NT2/D1 (cell line): ENCODE results near the gene BIN1.
A peak's percentile ranks its signal among the peaks of the same experiment; 100 is the strongest.

Experiments
- DNase-seq: peaks from one replicate; pipeline ENCODE4 v3.0.0-alpha.2; 2011; ENCODE audit warnings: low read depth, low spot score
- H3K27me3 ChIP-seq: 2 replicates; pipeline ENCODE4 v1.6.0; 2011; ENCODE audit warnings: mild to moderate bottlenecking; ENCODE audit not compliant: insufficient read length, insufficient read depth
- H3K36me3 ChIP-seq: 2 replicates; pipeline ENCODE4 v1.6.1; 2011; ENCODE audit warnings: mild to moderate bottlenecking, low read length, mixed read lengths; ENCODE audit not compliant: insufficient read depth, insufficient read length
- H3K4me1 ChIP-seq: 2 replicates; pipeline ENCODE4 v1.5.1; 2011; ENCODE audit not compliant: insufficient read depth, insufficient read length
- H3K4me3 ChIP-seq: 2 replicates; pipeline ENCODE4 v1.5.1; 2011; ENCODE audit warnings: low read depth; ENCODE audit not compliant: insufficient read length
- H3K9ac ChIP-seq: 2 replicates; pipeline ENCODE4 v1.6.0; 2011; ENCODE audit warnings: low read depth; ENCODE audit not compliant: insufficient read length
- H3K9me3 ChIP-seq: 2 replicates; pipeline ENCODE4 v1.5.1; 2011; ENCODE audit warnings: mild to moderate bottlenecking, low read length; ENCODE audit not compliant: insufficient read depth
- SUZ12 ChIP-seq: IDR thresholded peaks from 2 replicates; pipeline ENCODE4 v1.6.1; 2011; ENCODE audit not compliant: insufficient read length, insufficient read depth; ENCODE audit errors: extremely low read depth
- YY1 ChIP-seq: IDR thresholded peaks from 2 replicates; pipeline ENCODE4 v1.6.1; 2011; ENCODE audit not compliant: insufficient read length, insufficient read depth
- ZNF274 ChIP-seq: IDR thresholded peaks from 2 replicates; pipeline ENCODE4 v1.6.1; 2011; ENCODE audit warnings: mild to moderate bottlenecking, low read depth, low read length

BIN1 gene

GRCh38 chr2:127027715-127028114, 79.2 kb downstream of the BIN1 start:
- Histone ChIP-seq H3K9ac (no peak overlapping the region), H3K27me3 (no peaks in the 10 kb centered on the region), H3K9me3 (peaks cover 5% of the 10 kb centered on the region), H3K4me1 (no peaks in the 10 kb centered on the region), H3K36me3 (no peaks in the 10 kb centered on the region), H3K4me3 (no peak overlapping the region)
- TF ChIP-seq YY1 (no peak), SUZ12 (no peak), ZNF274 (no peak)
- no peak for DNase-seq

GRCh38 chr2:127025359-127026166, 81.4 kb downstream of the BIN1 start:
- H3K27me3 ChIP-seq: no peaks in the 10 kb centered on the region
- H3K9ac ChIP-seq: peak overlapping the region; percentile 90
- TF ChIP-seq ZNF274: no peak
- no peak for TF ChIP-seq SUZ12
- peak; percentile 20 for TF ChIP-seq YY1
- H3K9me3 ChIP-seq: peaks cover 5% of the 10 kb centered on the region
- H3K4me1 ChIP-seq: peaks cover 3% of the 10 kb centered on the region
- no peaks in the 10 kb centered on the region for H3K36me3 ChIP-seq
- peak overlapping the region; percentile 66 for H3K4me3 ChIP-seq
- DNase-seq: peak; percentile 77

GRCh38 chr2:127024769-127025358, 82.1 kb downstream of the BIN1 start:
- H3K9ac ChIP-seq: peak overlapping the region; percentile 90
- no peaks in the 10 kb centered on the region for H3K27me3 ChIP-seq
- DNase-seq: peak; percentile 66
- H3K4me3 ChIP-seq: peak overlapping the region; percentile 66
- peaks cover 5% of the 10 kb centered on the region for H3K4me1 ChIP-seq
- no peaks in the 10 kb centered on the region for H3K36me3 ChIP-seq
- no peak for TF ChIP-seq SUZ12
- TF ChIP-seq ZNF274: no peak
- TF ChIP-seq YY1: no peak
- peaks cover 5% of the 10 kb centered on the region for H3K9me3 ChIP-seq

GRCh38 chr2:127023504-127023903, 83.5 kb downstream of the BIN1 start:
- no peak overlapping the region for H3K9ac ChIP-seq
- no peak for TF ChIP-seq YY1
- no peak for TF ChIP-seq SUZ12
- TF ChIP-seq ZNF274: no peak
- peaks cover 5% of the 10 kb centered on the region for H3K4me1 ChIP-seq
- no peaks in the 10 kb centered on the region for H3K27me3 ChIP-seq
- H3K36me3 ChIP-seq: no peaks in the 10 kb centered on the region
- H3K9me3 ChIP-seq: peaks cover 5% of the 10 kb centered on the region
- DNase-seq: no peak
- no peak overlapping the region for H3K4me3 ChIP-seq

- Histone ChIP-seq H3K9ac (no peak overlapping the region), H3K27me3 (no peaks in the 10 kb centered on the region), H3K9me3 (peaks cover 5% of the 10 kb centered on the region), H3K36me3 (no peaks in the 10 kb centered on the region), H3K4me1 (peaks cover 5% of the 10 kb centered on the region), H3K4me3 (no peak overlapping the region)
- no peak for DNase-seq
- TF ChIP-seq YY1: no peak
- TF ChIP-seq ZNF274: no peak
- no peak for TF ChIP-seq SUZ12
Measured at GRCh38 chr2:127022817-127023216, 84.1 kb downstream of the BIN1 start.

- Histone ChIP-seq H3K9ac (no peak overlapping the region), H3K36me3 (no peaks in the 10 kb centered on the region), H3K27me3 (no peaks in the 10 kb centered on the region), H3K4me3 (no peak overlapping the region), H3K4me1 (peaks cover 5% of the 10 kb centered on the region), H3K9me3 (peaks cover 5% of the 10 kb centered on the region)
- no peak for DNase-seq
- TF ChIP-seq ZNF274 (no peak), SUZ12 (no peak), YY1 (no peak)
Measured at GRCh38 chr2:127020536-127020935, 86.4 kb downstream of the BIN1 start.

- H3K9ac ChIP-seq: no peak overlapping the region
- H3K27me3 ChIP-seq: no peaks in the 10 kb centered on the region
- no peak overlapping the region for H3K4me3 ChIP-seq
- no peaks in the 10 kb centered on the region for H3K9me3 ChIP-seq
- DNase-seq: no peak
- peaks cover 5% of the 10 kb centered on the region for H3K4me1 ChIP-seq
- TF ChIP-seq ZNF274 (no peak), YY1 (no peak), SUZ12 (no peak)
- H3K36me3 ChIP-seq: no peaks in the 10 kb centered on the region
Measured at GRCh38 chr2:127017548-127017947, 89.4 kb downstream of the BIN1 start.
